HG02840 (cell line): Measurements from ENCODE around the gene ETHE1.
"Not testable (repeated sequence)": the region's sequence is repeated elsewhere in the genome, so short reads cannot be mapped to it uniquely, and the experiment has no call there.

Experiments used
- ATAC-seq: cut with Tn5 transposase; IDR thresholded peaks from one replicate; pipeline ENCODE4 v1.9.1; 2021; ENCODE audit warnings: mild to moderate bottlenecking, moderate library complexity, moderate number of reproducible peaks; ENCODE audit not compliant: unreplicated experiment, low FRiP score

ETHE1 gene

GRCh38 chr19:43552616-43553015, 25.6 kb upstream of the ETHE1 start:
- no peak for ATAC-seq

GRCh38 chr19:43552198-43552450, 25.1 kb upstream of the ETHE1 start:
- no peak for ATAC-seq

GRCh38 chr19:43551399-43552197, 24.6 kb upstream of the ETHE1 start:
- no peak for ATAC-seq

- ATAC-seq, result no peak
Measured at GRCh38 chr19:43548706-43549105, 21.7 kb upstream of the ETHE1 start.

GRCh38 chr19:43547926-43548325, 20.9 kb upstream of the ETHE1 start:
- not testable (repeated sequence) for ATAC-seq

- ATAC-seq, result no peak
Measured at GRCh38 chr19:43546581-43546980, 19.6 kb upstream of the ETHE1 start.

- ATAC-seq, result no peak
Measured at GRCh38 chr19:43545981-43546380, 19.0 kb upstream of the ETHE1 start.

GRCh38 chr19:43545276-43545675, 18.3 kb upstream of the ETHE1 start:
- ATAC-seq, result no peak

- no peak for ATAC-seq
Measured at GRCh38 chr19:43544077-43544476, 17.1 kb upstream of the ETHE1 start.

- ATAC-seq, result no peak
Measured at GRCh38 chr19:43541920-43542650, 15.1 kb upstream of the ETHE1 start.

GRCh38 chr19:43540381-43540780, 13.4 kb upstream of the ETHE1 start:
- no peak for ATAC-seq

- ATAC-seq, result no peak
Measured at GRCh38 chr19:43538922-43539321, 11.9 kb upstream of the ETHE1 start.

GRCh38 chr19:43534816-43535761, 8.1 kb upstream of the ETHE1 start:
- no peak for ATAC-seq

GRCh38 chr19:43534305-43534815, 7.4 kb upstream of the ETHE1 start:
- ATAC-seq, result no peak

GRCh38 chr19:43533546-43534304, 6.7 kb upstream of the ETHE1 start:
- ATAC-seq, result peak; percentile 50

- ATAC-seq, result peak; percentile 65
Measured at GRCh38 chr19:43532962-43533545, 6.1 kb upstream of the ETHE1 start, which contains the start of gene ZNF575. ZNF575 (plus strand) TSS chr19:43533188; CDS start chr19:43534423, 1,235 bp downstream.

- peak; percentile 4 for ATAC-seq
Measured at GRCh38 chr19:43532571-43532961, 5.6 kb upstream of the ETHE1 start.

GRCh38 chr19:43527860-43528622, 1.0 kb upstream of the ETHE1 start:
- no peak for ATAC-seq
